Measurements from ENCODE around the gene EEF1A2. TPM values are rescaled to one million over a fixed set of nuclear protein-coding genes. Genes with fewer than 3 reads are reported as not detected.

Gene EEF1A2
- polyA plus RNA-seq, 2 of the 4 experiments (the other 2 are of a cell fraction), result 16.3 to 129 TPM

DNA sequence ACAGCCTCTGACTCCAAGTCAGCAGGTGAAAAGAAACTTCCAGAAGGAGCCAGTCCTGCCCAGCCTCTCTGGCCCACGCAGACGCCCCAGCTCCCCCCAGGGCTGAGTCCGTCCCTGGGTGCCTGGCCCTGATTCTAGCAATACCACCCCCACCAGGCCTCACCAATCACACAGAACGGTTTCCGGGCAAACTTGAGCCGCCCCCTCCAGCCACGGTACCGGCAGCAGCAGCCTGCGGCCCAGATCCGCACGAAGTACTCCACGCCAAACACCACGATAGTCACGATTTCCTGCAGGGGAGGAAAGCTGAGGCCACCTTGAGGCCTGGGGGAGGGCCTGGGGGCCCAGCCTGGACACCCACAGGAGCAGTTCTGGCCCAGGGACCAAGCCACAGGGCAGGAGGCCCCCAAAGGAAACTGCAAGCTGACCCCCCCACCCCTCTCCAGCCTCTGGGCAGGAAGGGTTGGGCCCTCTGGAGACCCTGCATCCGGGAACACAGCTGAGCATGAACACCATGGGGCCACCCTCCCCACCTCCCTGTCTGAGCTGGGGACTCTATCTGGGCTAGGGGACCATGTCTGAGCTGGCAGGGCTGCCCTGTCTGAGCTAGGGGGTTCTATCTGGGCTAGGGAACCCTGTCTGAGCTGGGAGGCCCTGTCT is 53.7 kb downstream of the EEF1A2 start:
- WGBS (ENCODE audit: missing lambda C conversion rate), result 86% methylated on average over 14 of the region's 15 CpGs
- Histone ChIP-seq H3K4me1 (no peaks in the 10 kb centered on the region), H3K9me3 (no peaks in the 10 kb centered on the region; the same call in 2 of the 3 replicates), H3K27ac (no peak overlapping the region), H3K4me3 (no peak overlapping the region), H3K4me2 (no peak overlapping the region)
- POLR2A ChIA-PET, result no interaction called here
- no peak for FAIRE-seq
- TF ChIP-seq MAFK (IDR thresholded peaks at IDR 0.05; ENCODE audit: partially characterized antibody), result no peak
- no peak for TF ChIP-seq KDM5A (IDR thresholded peaks at IDR 0.05)
- no peak for TF ChIP-seq BHLHE40 (IDR thresholded peaks at IDR 0.05; ENCODE audit: low read depth, low read length)
- CTCF ChIA-PET, result interaction anchor here (1.8 kb wide), 1 partner anchor 51 kb away, joined by 6 read pairs; no protein-coding TSS in a partner anchor
- no peak for DNase-seq (ENCODE audit: low read depth in 1 of 2, low spot score in 1 of 2)
- ATAC-seq, result no peak

DNA sequence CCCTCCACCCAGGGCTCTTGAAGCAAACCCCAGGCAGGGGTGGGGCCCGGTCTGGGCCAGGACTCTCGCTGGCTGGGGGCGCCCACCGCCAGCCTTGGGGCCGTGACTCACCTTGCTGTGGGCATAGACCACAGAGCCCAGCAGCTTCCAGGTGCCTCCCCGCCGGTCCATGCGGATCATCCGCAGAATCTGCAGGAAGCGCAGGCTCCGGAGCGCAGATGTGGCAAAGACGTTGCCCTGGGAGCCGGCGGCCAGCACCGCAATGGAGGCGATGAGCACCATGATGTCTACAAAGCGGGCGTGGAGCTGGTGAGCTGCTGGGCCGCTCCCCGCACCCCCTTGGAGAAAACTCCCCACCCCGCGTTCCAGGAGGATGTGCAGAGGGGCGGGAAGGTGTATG is 54.3 kb downstream of the EEF1A2 start:
- Histone ChIP-seq H3K9me3 (no peaks in the 10 kb centered on the region; the same call in 2 of the 3 replicates), H3K4me1 (no peaks in the 10 kb centered on the region), H3K27ac (no peak overlapping the region), H3K4me2 (no peak overlapping the region), H3K4me3 (no peak overlapping the region)
- CTCF ChIA-PET, result interaction anchor here (0.8 to 1.8 kb wide), 3 partner anchors 10 to 52 kb away, joined by 3 to 6 read pairs (median 4); no protein-coding TSS in a partner anchor
- no peak for TF ChIP-seq RAD21 (conservative IDR thresholded peaks at IDR 0.05 in 1 of 2, IDR thresholded peaks at IDR 0.05 in 1 of 2)
- no peak for TF ChIP-seq CBX8 (IDR thresholded peaks at IDR 0.05)
- TF ChIP-seq, protein P1, sequence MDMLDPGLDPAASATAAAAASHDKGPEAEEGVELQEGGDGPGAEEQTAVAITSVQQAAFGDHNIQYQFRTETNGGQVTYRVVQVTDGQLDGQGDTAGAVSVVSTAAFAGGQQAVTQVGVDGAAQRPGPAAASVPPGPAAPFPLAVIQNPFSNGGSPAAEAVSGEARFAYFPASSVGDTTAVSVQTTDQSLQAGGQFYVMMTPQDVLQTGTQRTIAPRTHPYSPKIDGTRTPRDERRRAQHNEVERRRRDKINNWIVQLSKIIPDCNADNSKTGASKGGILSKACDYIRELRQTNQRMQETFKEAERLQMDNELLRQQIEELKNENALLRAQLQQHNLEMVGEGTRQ (IDR thresholded peaks at IDR 0.05), result no peak
- no peak for TF ChIP-seq FOXS1 (CRISPR knock-in tag; IDR thresholded peaks at IDR 0.05)
- no peak for TF ChIP-seq HOXB13 (CRISPR knock-in tag; IDR thresholded peaks at IDR 0.05; ENCODE audit: low read depth)
- no peak for TF ChIP-seq ELK1 (IDR thresholded peaks at IDR 0.05; ENCODE audit: low read depth, low read length)
- TF ChIP-seq HOXA7 (CRISPR knock-in tag; IDR thresholded peaks at IDR 0.05), result no peak
- no peak for TF ChIP-seq ZSCAN20 (CRISPR knock-in tag; IDR thresholded peaks at IDR 0.05)
- TF ChIP-seq FOSL2 (IDR thresholded peaks at IDR 0.05), result no peak
- no peak for TF ChIP-seq FOSL2 (CRISPR knock-in tag; IDR thresholded peaks at IDR 0.05)
- TF ChIP-seq MYC (IDR thresholded peaks at IDR 0.05; ENCODE audit: borderline replicate concordance, low read length), result no peak
- TF ChIP-seq, protein P2, sequence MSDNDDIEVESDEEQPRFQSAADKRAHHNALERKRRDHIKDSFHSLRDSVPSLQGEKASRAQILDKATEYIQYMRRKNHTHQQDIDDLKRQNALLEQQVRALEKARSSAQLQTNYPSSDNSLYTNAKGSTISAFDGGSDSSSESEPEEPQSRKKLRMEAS (IDR thresholded peaks at IDR 0.05), result no peak
- POLR2A ChIA-PET, result no interaction called here
- DNase-seq (ENCODE audit: low read depth in 1 of 2, low spot score in 1 of 2), result no peak
- ATAC-seq, result no peak
- 81% methylated on average over 18 of the region's 24 CpGs for WGBS (ENCODE audit: missing lambda C conversion rate)
- FAIRE-seq, result no peak

DNA sequence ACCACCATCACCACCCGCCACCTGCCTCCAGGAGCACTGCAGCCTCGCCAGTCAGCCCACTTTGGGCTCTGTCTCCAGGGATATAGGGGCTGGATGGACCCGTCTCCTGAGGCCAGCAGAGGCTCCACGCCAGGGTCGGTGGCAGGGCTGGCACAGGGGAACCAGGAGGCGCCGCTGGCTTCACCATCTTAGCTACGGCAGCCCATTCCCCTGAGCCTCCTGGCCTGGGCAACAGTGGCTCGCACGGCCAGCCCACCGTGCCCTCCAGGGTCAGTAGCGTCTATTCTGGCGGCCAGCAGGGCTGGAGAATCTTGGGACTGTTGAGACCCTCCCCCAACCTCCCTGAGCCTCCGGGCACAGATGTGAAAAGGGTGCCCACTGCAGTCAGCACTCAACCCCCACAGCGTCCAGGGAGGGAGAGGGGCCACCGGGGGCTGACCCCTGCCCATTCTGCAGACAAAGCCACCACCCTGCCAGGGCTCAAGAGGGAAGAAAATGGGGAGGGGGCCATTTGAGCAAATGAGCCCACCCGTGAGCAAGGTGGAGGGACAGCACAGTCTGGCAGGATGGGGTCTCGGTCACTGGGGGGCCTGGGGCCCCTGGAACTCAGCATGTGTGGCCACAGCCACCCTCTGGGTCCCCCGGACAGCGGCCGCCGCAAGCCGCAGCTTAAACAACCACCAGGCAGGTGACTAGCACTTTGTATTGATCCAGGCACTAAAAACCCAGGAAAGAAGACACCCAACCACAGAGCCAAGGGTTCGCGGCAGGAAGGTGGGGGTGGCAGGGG is 55.1 kb downstream of the EEF1A2 start:
- ChIA-PET POLR2A (no interaction called here), CTCF (interaction anchor here (0.8 to 1.8 kb wide), 4 partner anchors 9 to 52 kb away, joined by 3 to 6 read pairs (median 4); no protein-coding TSS in a partner anchor)
- Histone ChIP-seq H3K4me1 (no peaks in the 10 kb centered on the region), H3K4me3 (no peak overlapping the region), H3K27ac (no peak overlapping the region), H3K9me3 (no peaks in the 10 kb centered on the region; the same call in 2 of the 3 replicates), H3K4me2 (no peak overlapping the region)
- FAIRE-seq (no peak), ATAC-seq (no peak), DNase-seq (ENCODE audit: low read depth in 1 of 2, low spot score in 1 of 2) (no peak)
- TF ChIP-seq CHD4 (IDR thresholded peaks at IDR 0.05; ENCODE audit: borderline replicate concordance) (no peak), KDM5A (IDR thresholded peaks at IDR 0.05) (no peak), SMC3 (IDR thresholded peaks at IDR 0.05) (no peak), KDM1A (IDR thresholded peaks at IDR 0.05; ENCODE audit: low read depth) (no peak), NPAS2 (CRISPR knock-in tag; IDR thresholded peaks at IDR 0.05; ENCODE audit: borderline replicate concordance) (no peak), HEYL (CRISPR knock-in tag; IDR thresholded peaks at IDR 0.05) (no peak), HOXA7 (CRISPR knock-in tag; IDR thresholded peaks at IDR 0.05) (no peak), JUN (IDR thresholded peaks at IDR 0.05) (no peak), EHF (CRISPR knock-in tag; IDR thresholded peaks at IDR 0.05) (no peak), ZSCAN20 (CRISPR knock-in tag; IDR thresholded peaks at IDR 0.05) (no peak), HOXB13 (CRISPR knock-in tag; IDR thresholded peaks at IDR 0.05; ENCODE audit: low read depth) (no peak), ESRRA (IDR thresholded peaks at IDR 0.05; ENCODE audit: borderline replicate concordance, low read length) (no peak), CTCF (IDR thresholded peaks at IDR 0.05) (no peak), MYC (IDR thresholded peaks at IDR 0.05; ENCODE audit: borderline replicate concordance, low read length) (no peak)
- TF ChIP-seq, protein P3, sequence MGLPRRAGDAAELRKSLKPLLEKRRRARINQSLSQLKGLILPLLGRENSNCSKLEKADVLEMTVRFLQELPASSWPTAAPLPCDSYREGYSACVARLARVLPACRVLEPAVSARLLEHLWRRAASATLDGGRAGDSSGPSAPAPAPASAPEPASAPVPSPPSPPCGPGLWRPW (IDR thresholded peaks at IDR 0.05), result no peak
- WGBS (ENCODE audit: missing lambda C conversion rate), result 54% methylated on average over 13 of the region's 25 CpGs
